K562 (cell line): ENCODE results near the gene TM7SF3. TPM values are rescaled to one million over a fixed set of nuclear protein-coding genes. Genes with fewer than 3 reads are reported as not detected.
A peak's percentile ranks its signal among the peaks of the same experiment; 100 is the strongest.

Source experiments
- CBX1 ChIP-seq: sonication (generic); IDR thresholded peaks from 2 replicates; pipeline ENCODE4 v1.6.1; 2016; ENCODE audit warnings: antibody characterized with exemption, low read depth, mild to moderate bottlenecking
- EP300 ChIP-seq: IDR thresholded peaks from 2 replicates; pipeline ENCODE4 v1.6.1; 2012; ENCODE audit warnings: low read length, improper control_type of control experiment
- RBFOX2 ChIP-seq: fragments of 200-400 bp; formaldehyde crosslinking; IDR thresholded peaks from 2 replicates; pipeline ENCODE4 v1.6.1; 2017; ENCODE audit warnings: low read depth, mild to moderate bottlenecking, low read length, moderate library complexity
- SP2 ChIP-seq: IDR thresholded peaks from 2 replicates; pipeline ENCODE4 v1.6.1; 2011; ENCODE audit warnings: mild to moderate bottlenecking, low read depth, low read length, moderate library complexity; ENCODE audit not compliant: poor library complexity, severe bottlenecking; ENCODE audit errors: extremely low read depth
- XRCC4 ChIP-seq: IDR thresholded peaks from one replicate; pipeline ENCODE4 v1.6.1; 2011; ENCODE audit not compliant: insufficient read depth, insufficient read length; ENCODE audit errors: extremely low read depth
- ZNF324 ChIP-seq: fragments of 250-450 bp; sonication (Bioruptor Pico); IDR thresholded peaks from 2 replicates; pipeline ENCODE4 v1.4.0; 2020; ENCODE audit warnings: mild to moderate bottlenecking
- ZNF408 ChIP-seq: fragments of 250-450 bp; sonication (Bioruptor Pico); IDR thresholded peaks from 2 replicates; pipeline ENCODE4 v1.4.0; 2020; ENCODE audit warnings: low read depth, mild to moderate bottlenecking, moderate library complexity
- ZNF431 ChIP-seq: sonication (generic); formaldehyde crosslinking; IDR thresholded peaks from 2 replicates; pipeline ENCODE4 v1.8.0; 2022; ENCODE audit warnings: mild to moderate bottlenecking, missing genetic modification reagents
- ZSCAN32 ChIP-seq: fragments of 450-650 bp; formaldehyde crosslinking; IDR thresholded peaks from 2 replicates; pipeline ENCODE4 v1.4.0; 2020; ENCODE audit warnings: mild to moderate bottlenecking, moderate library complexity
- polyA plus RNA-seq, 8 experiments: library from polyadenylated mRNA; depleted of rRNA in 4 of 8; stranded (reverse) in 5 of 8; unstranded in 3 of 8; fragments of >200 nt; fragmentation: Nextera tagmentation in 2 of 8; fragmentation: Illumina TruSeq in 1 of 8; extraction: Ambion mirVana in 2 of 8; extraction: Trizol in 1 of 8; gene quantifications; 2 replicates each; pipeline versions ENCODE4 v1.2.1 to v1.2.3, GENCODE V29; 2011 to 2014; ENCODE audit warnings: inconsistent platforms in 1 of 8, missing spikeins in 1 of 8
- total RNA-seq, 7 experiments: library from RNA; depleted of rRNA in 6 of 7; stranded (reverse); fragments of >200 nt in 6 of 7; fragmentation: Illumina TruSeq in 2 of 7; extraction: Trizol in 2 of 7; gene quantifications; 2 replicates each; pipeline versions ENCODE4 v1.2.1 to v1.2.3, GENCODE V29; 2011 to 2021; ENCODE audit warnings: low replicate concordance in 1 of 7
- TF ChIP-seq, protein P1 (sequence below): fragments of 250-450 bp; sonication (Bioruptor Pico); IDR thresholded peaks from 2 replicates; pipeline ENCODE4 v1.9.0; 2021; ENCODE audit warnings: mild to moderate bottlenecking, inconsistent platforms
- TF ChIP-seq, protein P2 (sequence below): fragments of 450-650 bp; IDR thresholded peaks from 2 replicates; pipeline ENCODE4 v1.6.1; 2016
- TF ChIP-seq, protein P3 (sequence below), 2 experiments: fragments of 450-650 bp; conservative IDR thresholded peaks; 2 replicates each; pipeline ENCODE4 v1.6.1; 2017; ENCODE audit warnings: mild to moderate bottlenecking in 2 of 2, moderate library complexity in 2 of 2

The TM7SF3 gene
- total and polyA plus RNA-seq, 9 of the 15 experiments (the other 6 are each of a cell fraction or from before 2014, with no cell fraction given): 9.3 to 90.4 (median 24.8) TPM

DNA sequence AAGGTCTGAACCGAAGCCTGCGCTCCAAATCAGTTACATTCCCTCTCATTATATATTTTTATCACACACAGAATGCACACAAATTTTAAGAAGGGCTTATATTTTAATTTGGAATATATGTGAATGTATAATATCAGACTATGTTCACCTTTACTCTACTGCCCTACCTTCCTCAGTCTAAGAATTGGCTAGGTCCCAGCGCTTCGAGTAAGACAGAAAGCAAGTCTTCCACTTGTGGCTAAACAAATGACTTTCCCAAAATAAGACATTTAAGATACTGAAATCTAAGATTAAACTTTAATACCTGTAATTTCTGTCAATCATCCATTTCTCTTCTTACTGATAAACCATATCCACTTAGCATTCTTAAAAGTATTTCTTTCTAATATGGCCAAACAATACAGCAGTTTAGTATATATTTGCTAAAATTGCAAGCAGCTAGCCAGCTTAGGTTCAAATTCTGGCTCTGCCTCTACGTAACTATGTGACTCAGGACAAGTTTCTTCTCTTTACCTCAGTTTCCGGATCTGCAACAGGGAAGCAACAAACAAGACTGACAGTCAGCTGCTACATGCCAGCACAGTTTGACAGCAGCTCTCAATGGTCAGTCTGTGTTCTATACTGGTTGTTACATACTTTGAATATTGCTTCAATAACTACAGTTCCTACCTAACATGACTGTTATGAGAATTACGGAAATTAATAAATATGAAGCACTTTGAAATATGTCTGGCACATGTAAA is 78.4 kb downstream of the TM7SF3 start (continued):
- no peak for TF ChIP-seq ZSCAN32 (CRISPR knock-in tag)
- TF ChIP-seq, protein P1, sequence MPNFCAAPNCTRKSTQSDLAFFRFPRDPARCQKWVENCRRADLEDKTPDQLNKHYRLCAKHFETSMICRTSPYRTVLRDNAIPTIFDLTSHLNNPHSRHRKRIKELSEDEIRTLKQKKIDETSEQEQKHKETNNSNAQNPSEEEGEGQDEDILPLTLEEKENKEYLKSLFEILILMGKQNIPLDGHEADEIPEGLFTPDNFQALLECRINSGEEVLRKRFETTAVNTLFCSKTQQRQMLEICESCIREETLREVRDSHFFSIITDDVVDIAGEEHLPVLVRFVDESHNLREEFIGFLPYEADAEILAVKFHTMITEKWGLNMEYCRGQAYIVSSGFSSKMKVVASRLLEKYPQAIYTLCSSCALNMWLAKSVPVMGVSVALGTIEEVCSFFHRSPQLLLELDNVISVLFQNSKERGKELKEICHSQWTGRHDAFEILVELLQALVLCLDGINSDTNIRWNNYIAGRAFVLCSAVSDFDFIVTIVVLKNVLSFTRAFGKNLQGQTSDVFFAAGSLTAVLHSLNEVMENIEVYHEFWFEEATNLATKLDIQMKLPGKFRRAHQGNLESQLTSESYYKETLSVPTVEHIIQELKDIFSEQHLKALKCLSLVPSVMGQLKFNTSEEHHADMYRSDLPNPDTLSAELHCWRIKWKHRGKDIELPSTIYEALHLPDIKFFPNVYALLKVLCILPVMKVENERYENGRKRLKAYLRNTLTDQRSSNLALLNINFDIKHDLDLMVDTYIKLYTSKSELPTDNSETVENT (CRISPR knock-in tag): no peak
- no peak for TF ChIP-seq ZNF324 (CRISPR knock-in tag)
- no peak for TF ChIP-seq ZNF431 (CRISPR knock-in tag)
- no peak for TF ChIP-seq SP2
- 0 out of 2 replicates have a peak, but pooled peaks have one; percentile 18 for TF ChIP-seq RBFOX2
- TF ChIP-seq XRCC4: no peak
- TF ChIP-seq EP300: 0 out of 2 replicates have a peak, but pooled peaks have one; percentile 11
- TF ChIP-seq ZNF408 (CRISPR knock-in tag): no peak
- no peak for TF ChIP-seq CBX1
- TF ChIP-seq, protein P2, sequence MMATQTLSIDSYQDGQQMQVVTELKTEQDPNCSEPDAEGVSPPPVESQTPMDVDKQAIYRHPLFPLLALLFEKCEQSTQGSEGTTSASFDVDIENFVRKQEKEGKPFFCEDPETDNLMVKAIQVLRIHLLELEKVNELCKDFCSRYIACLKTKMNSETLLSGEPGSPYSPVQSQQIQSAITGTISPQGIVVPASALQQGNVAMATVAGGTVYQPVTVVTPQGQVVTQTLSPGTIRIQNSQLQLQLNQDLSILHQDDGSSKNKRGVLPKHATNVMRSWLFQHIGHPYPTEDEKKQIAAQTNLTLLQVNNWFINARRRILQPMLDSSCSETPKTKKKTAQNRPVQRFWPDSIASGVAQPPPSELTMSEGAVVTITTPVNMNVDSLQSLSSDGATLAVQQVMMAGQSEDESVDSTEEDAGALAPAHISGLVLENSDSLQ: peak; percentile 65
- TF ChIP-seq, protein P3, sequence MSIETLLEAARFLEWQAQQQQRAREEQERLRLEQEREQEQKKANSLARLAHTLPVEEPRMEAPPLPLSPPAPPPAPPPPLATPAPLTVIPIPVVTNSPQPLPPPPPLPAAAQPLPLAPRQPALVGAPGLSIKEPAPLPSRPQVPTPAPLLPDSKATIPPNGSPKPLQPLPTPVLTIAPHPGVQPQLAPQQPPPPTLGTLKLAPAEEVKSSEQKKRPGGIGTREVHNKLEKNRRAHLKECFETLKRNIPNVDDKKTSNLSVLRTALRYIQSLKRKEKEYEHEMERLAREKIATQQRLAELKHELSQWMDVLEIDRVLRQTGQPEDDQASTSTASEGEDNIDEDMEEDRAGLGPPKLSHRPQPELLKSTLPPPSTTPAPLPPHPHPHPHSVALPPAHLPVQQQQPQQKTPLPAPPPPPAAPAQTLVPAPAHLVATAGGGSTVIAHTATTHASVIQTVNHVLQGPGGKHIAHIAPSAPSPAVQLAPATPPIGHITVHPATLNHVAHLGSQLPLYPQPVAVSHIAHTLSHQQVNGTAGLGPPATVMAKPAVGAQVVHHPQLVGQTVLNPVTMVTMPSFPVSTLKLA (conservative IDR thresholded peaks at IDR 0.05): peak in 1 of 2 experiments; percentile 49; a peak in 2 of 4 replicates
